ENCODE results near the gene SLC26A4. TPM values are rescaled to one million over a fixed set of nuclear protein-coding genes. Genes with fewer than 3 reads are reported as not detected.

Gene SLC26A4
- total and polyA plus RNA-seq, 10 of the 15 experiments (the other 5 are each of a cell fraction or from before 2014, with no cell fraction given) = 0.01 to 0.18 (median 0.08) TPM; not detected in 5

DNA sequence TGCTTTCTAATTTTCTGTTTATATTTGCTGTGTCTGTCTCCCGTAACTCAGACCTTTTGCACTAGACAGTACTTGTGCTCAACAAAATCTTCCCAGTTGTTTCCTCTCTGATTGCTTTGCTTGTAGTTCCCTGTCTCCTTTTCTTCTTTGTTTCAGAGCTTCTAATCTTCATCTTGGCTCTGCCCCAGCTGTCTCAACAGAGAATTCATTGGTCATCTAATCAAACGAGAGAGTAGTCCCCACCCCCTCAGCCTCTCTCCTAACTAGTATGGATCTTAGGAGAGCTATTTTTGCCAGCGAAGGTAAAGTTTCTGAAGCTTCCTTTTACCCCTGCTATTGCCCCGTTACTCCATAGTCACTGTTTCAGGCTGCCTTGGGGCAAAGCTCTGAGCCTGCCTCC is 32.8 kb downstream of the SLC26A4 start:
- ChIA-PET RAD21 (ENCODE audit: unreplicated experiment) (no interaction called here), CTCF (interaction anchor here (1.0 to 1.1 kb wide), 2 partner anchors 12 to 323 kb away, joined by 3 to 4 read pairs; no protein-coding TSS in a partner anchor), SMC1A (ENCODE audit: uncharacterized antibody, unreplicated experiment) (interaction anchor here (0.9 to 1.8 kb wide), 3 partner anchors 9 to 243 kb away, joined by 3 to 5 read pairs (median 3); no protein-coding TSS in a partner anchor), POLR2A (no interaction called here)
- H3K9ac ChIP-seq (ENCODE audit: control insufficient read depth, insufficient read depth, low read length) = no peak overlapping the region
- no peaks in the 10 kb centered on the region for H3K36me3 ChIP-seq (ENCODE audit: control insufficient read depth in 2 of 2, insufficient read depth in 2 of 2, low read length in 1 of 2)
- WGBS (ENCODE audit: insufficient coverage, insufficient replicate concordance, low lambda C conversion rate, missing lambda C conversion rate) = 52% methylated on average over 4 of the region's 4 CpGs
- TF ChIP-seq MTA3 (IDR thresholded peaks at IDR 0.05; ENCODE audit: borderline replicate concordance, low read length) = no peak
- TF ChIP-seq ZNF384 (IDR thresholded peaks at IDR 0.05; ENCODE audit: borderline replicate concordance, low read depth, low read length) = no peak
- TF ChIP-seq YY1 (IDR thresholded peaks at IDR 0.05; ENCODE audit: low read depth, low read length) = no peak
- no peak for TF ChIP-seq POLR2AphosphoS5 (IDR thresholded peaks at IDR 0.05; ENCODE audit: low read length)
- H3K4me1 ChIP-seq (ENCODE audit: control insufficient read depth, insufficient read depth, low read length) = no peaks in the 10 kb centered on the region
- H3K9me3 ChIP-seq (replicated peaks; ENCODE audit: control insufficient read depth, insufficient read depth, low read length) = no peaks in the 10 kb centered on the region
- no peaks in the 10 kb centered on the region; the same call in 1 of the 2 replicates for H4K20me1 ChIP-seq (ENCODE audit: control insufficient read depth, insufficient read depth)
- no peak for ATAC-seq
- H3K27me3 ChIP-seq (replicated peaks in 1 of 2; ENCODE audit: control insufficient read depth in 2 of 2, insufficient read depth in 2 of 2, low read length in 1 of 2) = peaks cover 2 to 3% of the 10 kb centered on the region in 2 experiments; a peak in 3 of 4 replicates
- H3K79me2 ChIP-seq (ENCODE audit: control insufficient read depth, insufficient read depth, low read length) = no peaks in the 10 kb centered on the region
- no TSS peak for BruUV-seq (replicated peaks)
- no peak for FAIRE-seq
- H3K27ac ChIP-seq (ENCODE audit: control insufficient read depth, insufficient read depth) = no peak overlapping the region
- in situ Hi-C loops (cut with MboI) = no loop called here
- intact Hi-C loops (cut with micrococcal nuclease; ENCODE audit: unreplicated experiment) = no loop called here
- DNase-seq (ENCODE audit: low read depth, low spot score) = no peak
- H2AFZ ChIP-seq (ENCODE audit: control insufficient read depth, low read depth, low read length) = no peak overlapping the region
- no peak overlapping the region for H3K4me3 ChIP-seq
- no peak overlapping the region for H3K4me2 ChIP-seq (ENCODE audit: control insufficient read depth, insufficient read depth)

DNA sequence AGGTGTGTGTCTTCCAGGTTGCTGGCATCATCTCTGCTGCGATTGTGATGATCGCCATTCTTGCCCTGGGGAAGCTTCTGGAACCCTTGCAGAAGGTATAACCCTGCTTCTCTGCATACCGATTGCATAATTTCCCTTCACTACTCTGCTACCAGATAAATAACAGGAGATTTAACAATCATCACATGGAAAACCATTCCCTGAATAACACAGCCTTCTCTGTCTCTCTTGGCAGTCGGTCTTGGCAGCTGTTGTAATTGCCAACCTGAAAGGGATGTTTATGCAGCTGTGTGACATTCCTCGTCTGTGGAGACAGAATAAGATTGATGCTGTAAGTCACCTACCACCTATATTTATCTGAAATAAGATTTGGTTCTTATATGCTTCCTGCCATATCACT is 33.8 kb downstream of the SLC26A4 start:
- Histone ChIP-seq H2AFZ (ENCODE audit: control insufficient read depth, low read depth, low read length) (no peak overlapping the region), H3K4me3 (no peak overlapping the region), H3K9me3 (replicated peaks; ENCODE audit: control insufficient read depth, insufficient read depth, low read length) (no peaks in the 10 kb centered on the region), H3K4me2 (ENCODE audit: control insufficient read depth, insufficient read depth) (no peak overlapping the region), H3K79me2 (ENCODE audit: control insufficient read depth, insufficient read depth, low read length) (no peaks in the 10 kb centered on the region), H3K4me1 (ENCODE audit: control insufficient read depth, insufficient read depth, low read length) (no peaks in the 10 kb centered on the region), H3K36me3 (ENCODE audit: control insufficient read depth in 2 of 2, insufficient read depth in 2 of 2, low read length in 1 of 2) (no peaks in the 10 kb centered on the region), H3K27ac (ENCODE audit: control insufficient read depth, insufficient read depth) (no peak overlapping the region), H4K20me1 (ENCODE audit: control insufficient read depth, insufficient read depth) (no peaks in the 10 kb centered on the region), H3K9ac (ENCODE audit: control insufficient read depth, insufficient read depth, low read length) (no peak overlapping the region), H3K27me3 (replicated peaks in 1 of 2; ENCODE audit: control insufficient read depth in 2 of 2, insufficient read depth in 2 of 2, low read length in 1 of 2) (peaks cover 0 to 2% of the 10 kb centered on the region in 2 experiments; a peak in 2 of 4 replicates)
- no peak for TF ChIP-seq NR2C1 (IDR thresholded peaks at IDR 0.05)
- BruUV-seq (replicated peaks) = no TSS peak
- RAD21 ChIA-PET (ENCODE audit: unreplicated experiment) = no interaction called here
- 46% methylated on average over 5 of the region's 5 CpGs for WGBS (ENCODE audit: insufficient coverage, insufficient replicate concordance, low lambda C conversion rate, missing lambda C conversion rate)
- CTCF ChIA-PET = interaction anchor here (1.2 kb wide), 1 partner anchor 181 kb away, joined by 3 read pairs; no protein-coding TSS in a partner anchor
- ATAC-seq = no peak
- no peak for FAIRE-seq
- DNase-seq (ENCODE audit: low read depth, low spot score) = no peak
- POLR2A ChIA-PET = no interaction called here
- SMC1A ChIA-PET (ENCODE audit: uncharacterized antibody, unreplicated experiment) = no interaction called here
- in situ Hi-C loops (cut with MboI) (no loop called here), intact Hi-C loops (cut with micrococcal nuclease; ENCODE audit: unreplicated experiment) (no loop called here)
